Measurements from ENCODE around the gene SEC23B. TPM values are rescaled to one million over a fixed set of nuclear protein-coding genes. Genes with fewer than 3 reads are reported as not detected.
"Not testable (repeated sequence)": the region's sequence is repeated elsewhere in the genome, so short reads cannot be mapped to it uniquely, and the experiment has no call there.

The SEC23B gene
- total RNA-seq, 6 donors from 2014 or later, result 21.3 to 74.3 (median 64.2) TPM

DNA sequence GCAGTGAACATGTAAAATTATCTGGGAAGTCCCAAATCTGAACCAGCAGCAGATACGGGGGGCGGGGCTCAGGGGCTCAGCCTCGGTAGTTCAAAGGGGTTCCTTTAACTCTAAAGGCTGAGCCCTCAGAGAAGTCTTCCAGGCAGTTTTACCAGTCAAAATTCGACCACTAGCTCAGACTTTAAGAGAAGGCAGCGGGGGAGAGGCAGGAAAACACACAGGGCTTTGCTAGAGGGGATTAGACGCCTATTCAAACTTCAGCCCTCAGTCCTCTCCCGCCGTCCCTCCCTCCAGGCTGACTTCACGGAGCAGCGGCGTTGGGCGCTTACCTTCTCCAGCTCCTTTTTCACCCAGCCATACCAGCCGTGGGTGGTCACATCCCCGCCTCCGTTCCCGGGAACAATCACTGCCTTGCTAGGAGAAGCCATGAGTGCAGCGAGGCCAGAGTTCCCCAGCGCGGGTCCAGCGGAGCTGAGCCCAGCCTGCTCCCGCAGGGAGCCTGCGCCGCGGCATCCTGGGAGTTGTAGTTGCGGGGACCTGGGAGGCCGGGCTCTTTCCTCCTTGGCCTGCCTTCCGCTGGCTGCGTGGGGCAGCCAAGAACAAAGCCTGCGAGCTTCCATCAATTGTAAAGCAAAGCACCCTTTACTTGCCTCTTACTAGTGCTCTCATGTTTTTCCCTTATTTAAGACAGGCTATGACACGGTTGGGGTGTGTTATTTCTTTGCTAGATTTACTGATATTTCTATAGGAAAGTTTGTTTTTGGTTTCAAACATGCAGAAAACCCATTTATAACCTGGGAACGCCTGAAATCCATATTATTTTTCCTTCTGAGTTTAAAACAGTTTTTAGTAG is 10.8 kb upstream of the SEC23B start, which contains the start of gene RBBP9:
Gene RBBP9 (minus strand): TSS at position 486 of the 853 bp plus-strand sequence. CDS start 58 bp downstream, at position 428.
- Histone ChIP-seq H3K36me3 (peaks cover 0 to 7% (median 0%) of the 10 kb centered on the region in 4 donors), H3K27me3 (no peaks in the 10 kb centered on the region), H3K27ac (peak within 1 kb of the TSS; percentile 51 to 80 (median 74)), H3K4me3 (peak within 1 kb of the TSS; percentile 67 to 89 (median 76)), H3K9me3 (no peaks in the 10 kb centered on the region), H3K4me1 (peaks cover 9 to 20% (median 12%) of the 10 kb centered on the region in 4 donors)
- ATAC-seq (ENCODE audit: low FRiP score in 2 of 2) (peak; percentile 98 to 100), DNase-seq (peak; percentile 91 to 95)
- WGBS, 2 donors, result 3 to 5% methylated on average over 19 to 30 of the region's 31 CpGs
- peak in 1 of 2 donors; percentile 57 for TF ChIP-seq POLR2AphosphoS5 (IDR thresholded peaks at IDR 0.05)
- peak in 1 of 4 donors; percentile 64 for TF ChIP-seq POLR2A (IDR thresholded peaks at IDR 0.05)
- no peak for TF ChIP-seq CTCF (IDR thresholded peaks at IDR 0.05)
- TF ChIP-seq EP300 (IDR thresholded peaks at IDR 0.05), result no peak

DNA sequence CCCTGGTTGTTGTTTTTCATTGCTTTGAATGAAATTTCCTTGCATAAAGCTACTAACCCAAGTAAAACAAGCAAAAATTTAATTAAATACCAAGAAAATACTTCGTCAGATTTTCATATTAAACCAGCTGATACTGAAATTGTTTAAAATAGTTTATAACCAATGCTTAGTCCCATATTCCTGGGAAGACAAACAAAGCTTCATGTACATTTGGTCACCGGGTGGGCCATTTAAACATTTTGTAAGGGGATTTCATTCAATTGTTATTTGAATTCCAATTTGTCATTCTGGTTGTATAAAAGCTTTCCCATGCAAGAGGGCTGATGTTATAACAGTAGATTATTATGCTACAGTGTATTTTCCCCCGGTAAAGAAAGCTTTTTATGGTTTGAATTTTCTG is 10.1 kb upstream of the SEC23B start:
- 94 to 97% methylated on average over 3 of the region's 3 CpGs for WGBS, 2 donors
- Histone ChIP-seq H3K27me3 (no peaks in the 10 kb centered on the region), H3K9me3 (no peaks in the 10 kb centered on the region), H3K4me3 (no peak overlapping the region), H3K36me3 (peaks cover 0 to 1% (median 0%) of the 10 kb centered on the region in 4 donors), H3K4me1 (peaks cover 9 to 20% (median 12%) of the 10 kb centered on the region in 4 donors), H3K27ac (peak overlapping the region in 2 of 4 donors; percentile 78 to 80)
- TF ChIP-seq POLR2AphosphoS5 (IDR thresholded peaks at IDR 0.05) (no peak), EP300 (IDR thresholded peaks at IDR 0.05) (no peak), POLR2A (IDR thresholded peaks at IDR 0.05) (no peak), CTCF (IDR thresholded peaks at IDR 0.05) (no peak)
- ATAC-seq (ENCODE audit: low FRiP score in 2 of 2) (no peak), DNase-seq (no peak)

GRCh38 chr20:18501672-18502071 is 6.1 kb upstream of the SEC23B start:
- ATAC-seq (ENCODE audit: low FRiP score in 2 of 2); H3K9me3 ChIP-seq; H3K36me3 ChIP-seq; DNase-seq; H3K27me3 ChIP-seq; H3K27ac ChIP-seq; H3K4me3 ChIP-seq: not testable (repeated sequence)
- WGBS, 2 donors, result 55 to 64% methylated on average over 1 of the region's 1 CpG
- H3K4me1 ChIP-seq, result peaks cover under 1 to 10% (median 4%) of the 10 kb centered on the region in 4 donors

GRCh38 chr20:18504479-18505060 is 3.2 kb upstream of the SEC23B start:
- WGBS, 2 donors, result 60 to 82% methylated on average over 29 to 31 of the region's 31 CpGs
- H3K27me3 ChIP-seq, result no peaks in the 10 kb centered on the region
- H3K9me3 ChIP-seq, result no peaks in the 10 kb centered on the region
- DNase-seq, result peak in 1 of 2 donors; percentile 72
- no peak for TF ChIP-seq POLR2AphosphoS5 (IDR thresholded peaks at IDR 0.05)
- TF ChIP-seq EP300 (IDR thresholded peaks at IDR 0.05), result peak in 1 of 4 donors; percentile 23
- TF ChIP-seq CTCF (IDR thresholded peaks at IDR 0.05), result no peak
- TF ChIP-seq POLR2A (IDR thresholded peaks at IDR 0.05), result no peak
- no peaks in the 10 kb centered on the region for H3K36me3 ChIP-seq
- H3K27ac ChIP-seq, result no peak overlapping the region
- no peak overlapping the region for H3K4me3 ChIP-seq
- ATAC-seq (ENCODE audit: low FRiP score in 2 of 2), result no peak
- H3K4me1 ChIP-seq, result peaks cover 13 to 22% (median 15%) of the 10 kb centered on the region in 4 donors

GRCh38 chr20:18506744-18507143 is 996 bp upstream of the SEC23B start:
- Histone ChIP-seq H3K27me3 (no peaks in the 10 kb centered on the region), H3K27ac (peak overlapping the region; percentile 93 to 99 (median 94)), H3K4me3 (peak overlapping the region in 3 of 4 donors; percentile 65 to 75 (median 75)), H3K9me3 (no peaks in the 10 kb centered on the region), H3K36me3 (peaks cover 0 to 18% (median 4%) of the 10 kb centered on the region in 4 donors), H3K4me1 (peaks cover 13 to 34% (median 21%) of the 10 kb centered on the region in 4 donors)
- TF ChIP-seq CTCF (IDR thresholded peaks at IDR 0.05), result no peak
- no peak for TF ChIP-seq POLR2A (IDR thresholded peaks at IDR 0.05)
- TF ChIP-seq EP300 (IDR thresholded peaks at IDR 0.05), result no peak
- TF ChIP-seq POLR2AphosphoS5 (IDR thresholded peaks at IDR 0.05), result no peak
- no peak for DNase-seq
- ATAC-seq (ENCODE audit: low FRiP score in 2 of 2), result no peak
- 59 to 64% methylated on average over 8 of the region's 8 CpGs for WGBS, 2 donors

All from upper lobe of left lung (tissue), 6 donors.